K562 (cell line): ENCODE results near the gene GLIS2. TPM values are rescaled to one million over a fixed set of nuclear protein-coding genes. Genes with fewer than 3 reads are reported as not detected.
A peak's percentile ranks its signal among the peaks of the same experiment; 100 is the strongest.

Experiments
- ATF1 ChIP-seq, 2 experiments: fragments of 450-650 bp in 1 of 2; IDR thresholded peaks; 2 replicates each; pipeline ENCODE4 v1.6.1; 2016; ENCODE audit warnings: missing compliant biosample characterization in 1 of 2, missing genetic modification characterization in 1 of 2
- BACH1 ChIP-seq: fragments of 200-800 bp; sonication (Bioruptor generic); IDR thresholded peaks from 2 replicates; pipeline ENCODE4 v1.6.1; 2016; ENCODE audit warnings: missing genetic modification characterization, missing compliant biosample characterization
- DDX20 ChIP-seq: fragments of 450-650 bp; IDR thresholded peaks from 2 replicates; pipeline ENCODE4 v1.6.1; 2016; ENCODE audit warnings: missing genetic modification characterization, low read depth, mild to moderate bottlenecking, missing compliant biosample characterization, moderate library complexity
- ESRRB ChIP-seq: fragments of 250-450 bp; sonication (Bioruptor Pico); IDR thresholded peaks from 2 replicates; pipeline ENCODE4 v1.5.0; 2020; ENCODE audit warnings: mild to moderate bottlenecking, moderate library complexity, borderline replicate concordance
- FOS ChIP-seq: IDR thresholded peaks from 3 replicates; pipeline ENCODE4 v1.6.1; 2011; ENCODE audit not compliant: insufficient read length; ENCODE audit errors: extremely low read depth
- FOXM1 ChIP-seq, 2 experiments: fragments of 450-650 bp in 1 of 2; sonication (generic) in 1 of 2; formaldehyde crosslinking in 1 of 2; IDR thresholded peaks; 2 replicates each; pipeline versions ENCODE4 v1.6.1 to v1.9.0; 2017 to 2022; ENCODE audit warnings: low read depth in 2 of 2, mild to moderate bottlenecking in 2 of 2, missing genetic modification reagents in 1 of 2, moderate library complexity in 1 of 2
- HDAC1 ChIP-seq, 2 experiments: fragments of 450-650 bp; IDR thresholded peaks; 2 replicates each; pipeline ENCODE4 v1.6.1; 2016 to 2017; ENCODE audit warnings: inconsistent platforms in 1 of 2, mild to moderate bottlenecking in 1 of 2, moderate library complexity in 1 of 2
- HMG20B ChIP-seq: fragments of 250-450 bp; sonication (Bioruptor Pico); IDR thresholded peaks from 2 replicates; pipeline ENCODE4 v1.5.0; 2021; ENCODE audit warnings: mild to moderate bottlenecking
- HMGXB4 ChIP-seq: sonication (generic); formaldehyde crosslinking; IDR thresholded peaks from 2 replicates; pipeline ENCODE4 v1.8.1; 2023; ENCODE audit warnings: mild to moderate bottlenecking, missing genetic modification reagents
- KAT8 ChIP-seq: fragments of 450-650 bp; IDR thresholded peaks from 2 replicates; pipeline ENCODE4 v1.6.1; 2016; ENCODE audit warnings: low read depth, mild to moderate bottlenecking
- MCM5 ChIP-seq: fragments of 450-650 bp; IDR thresholded peaks from 2 replicates; pipeline ENCODE4 v1.6.1; 2016; ENCODE audit warnings: low read depth
- MNT ChIP-seq, 2 experiments: fragments of 450-650 bp; conservative IDR thresholded peaks; 2 replicates each; pipeline ENCODE4 v1.6.1; 2017; ENCODE audit warnings: mild to moderate bottlenecking in 2 of 2, moderate library complexity in 2 of 2
- POLR2G ChIP-seq: fragments of 200-400 bp; formaldehyde crosslinking; IDR thresholded peaks from 2 replicates; pipeline ENCODE4 v1.6.1; 2017; ENCODE audit warnings: low read depth, mild to moderate bottlenecking, antibody characterized with exemption, low read length, moderate library complexity
- RNF219 ChIP-seq: fragments of 250-450 bp; sonication (Bioruptor Pico); IDR thresholded peaks from 2 replicates; pipeline ENCODE4 v1.5.0; 2022; ENCODE audit warnings: mild to moderate bottlenecking
- ZNF347 ChIP-seq: fragments of 450-650 bp; formaldehyde crosslinking; IDR thresholded peaks from 2 replicates; pipeline ENCODE4 v1.4.0; 2020; ENCODE audit warnings: low read depth, mild to moderate bottlenecking, moderate library complexity
- ZNF592 ChIP-seq: fragments of 450-650 bp; IDR thresholded peaks from 2 replicates; pipeline ENCODE4 v1.6.1; 2017; ENCODE audit warnings: antibody characterized with exemption, mild to moderate bottlenecking
- ZNF780A ChIP-seq: fragments of 250-450 bp; sonication (Bioruptor Pico); IDR thresholded peaks from 2 replicates; pipeline ENCODE4 v1.5.0; 2021; ENCODE audit warnings: mild to moderate bottlenecking
- polyA plus RNA-seq, 8 experiments: library from polyadenylated mRNA; depleted of rRNA in 4 of 8; stranded (reverse) in 5 of 8; unstranded in 3 of 8; fragments of >200 nt; fragmentation: Nextera tagmentation in 2 of 8; fragmentation: Illumina TruSeq in 1 of 8; extraction: Ambion mirVana in 2 of 8; extraction: Trizol in 1 of 8; gene quantifications; 2 replicates each; pipeline versions ENCODE4 v1.2.1 to v1.2.3, GENCODE V29; 2011 to 2014; ENCODE audit warnings: inconsistent platforms in 1 of 8, missing spikeins in 1 of 8
- total RNA-seq, 7 experiments: library from RNA; depleted of rRNA in 6 of 7; stranded (reverse); fragments of >200 nt in 6 of 7; fragmentation: Illumina TruSeq in 2 of 7; extraction: Trizol in 2 of 7; gene quantifications; 2 replicates each; pipeline versions ENCODE4 v1.2.1 to v1.2.3, GENCODE V29; 2011 to 2021; ENCODE audit warnings: low replicate concordance in 1 of 7

Gene GLIS2
- total and polyA plus RNA-seq, 9 of the 15 experiments (the other 6 are each of a cell fraction or from before 2014, with no cell fraction given): 0.10 to 9.0 (median 0.57) TPM

- TF ChIP-seq HMGXB4 (CRISPR knock-in tag): no peak
- no peak for TF ChIP-seq KAT8
- TF ChIP-seq HMG20B (CRISPR knock-in tag): no peak
- no peak for TF ChIP-seq MNT (conservative IDR thresholded peaks at IDR 0.05)
- TF ChIP-seq HDAC1 (IDR thresholded peaks at IDR 0.05): no peak
- TF ChIP-seq ZNF347 (CRISPR knock-in tag): no peak
- TF ChIP-seq ZNF592: no peak
- TF ChIP-seq ZNF780A (CRISPR knock-in tag): no peak
- no peak for TF ChIP-seq ESRRB (CRISPR knock-in tag)
- no peak for TF ChIP-seq ATF1 (CRISPR knock-in tag; IDR thresholded peaks at IDR 0.05)
- no peak for TF ChIP-seq ATF1 (tag; IDR thresholded peaks at IDR 0.05)
- no peak for TF ChIP-seq FOXM1 (IDR thresholded peaks at IDR 0.05; ENCODE audit: low read depth)
- TF ChIP-seq FOXM1 (CRISPR knock-in tag; IDR thresholded peaks at IDR 0.05; ENCODE audit: low read depth): no peak
- peak; percentile 55 for TF ChIP-seq POLR2G
- no peak for TF ChIP-seq FOS
- no peak for TF ChIP-seq DDX20 (tag)
- TF ChIP-seq MCM5: no peak
- no peak for TF ChIP-seq RNF219 (CRISPR knock-in tag)
- TF ChIP-seq BACH1: no peak
Measured at GRCh38 chr16:4381935-4382794, 66.3 kb downstream of the GLIS2 start (continued).
